ENCODE data around the gene BRAT1.

BRAT1 gene

GRCh38 chr7:2528481-2529095, 26.7 kb downstream of the BRAT1 start:
- Mint-ChIP-seq H3K4me3 (peak overlapping the region; percentile 75), H3K27me3 (ENCODE audit: low read depth) (no peaks in the 10 kb centered on the region), H3K27ac (peak overlapping the region; percentile 93), H3K36me3 (ENCODE audit: low read depth) (peaks cover 13% of the 10 kb centered on the region), H3K4me1 (ENCODE audit: low read depth) (peaks cover 30% of the 10 kb centered on the region), H3K9me3 (no peaks in the 10 kb centered on the region)

GRCh38 chr7:2527505-2528467, 27.5 kb downstream of the BRAT1 start:
- Mint-ChIP-seq H3K36me3 (ENCODE audit: low read depth) (peaks cover 18% of the 10 kb centered on the region), H3K4me3 (peak overlapping the region; percentile 75)

GRCh38 chr7:2526659-2527504, 28.4 kb downstream of the BRAT1 start:
- no peaks in the 10 kb centered on the region for H3K9me3 Mint-ChIP-seq
- no peaks in the 10 kb centered on the region for H3K27me3 Mint-ChIP-seq (ENCODE audit: low read depth)
- H3K4me1 Mint-ChIP-seq (ENCODE audit: low read depth) = peaks cover 40% of the 10 kb centered on the region
- H3K4me3 Mint-ChIP-seq = no peak overlapping the region
- peaks cover 25% of the 10 kb centered on the region for H3K36me3 Mint-ChIP-seq (ENCODE audit: low read depth)
- H3K27ac Mint-ChIP-seq = no peak overlapping the region

More at GRCh38 chr7:2527505-2528467, 27.5 kb downstream of the BRAT1 start:
- Mint-ChIP-seq H3K27me3 (ENCODE audit: low read depth) (no peaks in the 10 kb centered on the region), H3K4me1 (ENCODE audit: low read depth) (peaks cover 35% of the 10 kb centered on the region), H3K27ac (peak overlapping the region; percentile 93), H3K9me3 (no peaks in the 10 kb centered on the region)

- H3K36me3 Mint-ChIP-seq (ENCODE audit: low read depth) = peaks cover 30% of the 10 kb centered on the region
- H3K9me3 Mint-ChIP-seq = no peaks in the 10 kb centered on the region
- H3K4me1 Mint-ChIP-seq (ENCODE audit: low read depth) = peaks cover 41% of the 10 kb centered on the region
- H3K4me3 Mint-ChIP-seq = no peak overlapping the region
- H3K27ac Mint-ChIP-seq = peak overlapping the region; percentile 59
- no peaks in the 10 kb centered on the region for H3K27me3 Mint-ChIP-seq (ENCODE audit: low read depth)
Observed at GRCh38 chr7:2525658-2526630, 29.4 kb downstream of the BRAT1 start.

- H3K4me1 Mint-ChIP-seq (ENCODE audit: low read depth) = peaks cover 38% of the 10 kb centered on the region
- no peak overlapping the region for H3K4me3 Mint-ChIP-seq
- no peak overlapping the region for H3K27ac Mint-ChIP-seq
- H3K27me3 Mint-ChIP-seq (ENCODE audit: low read depth) = no peaks in the 10 kb centered on the region
- no peaks in the 10 kb centered on the region for H3K9me3 Mint-ChIP-seq
- peaks cover 31% of the 10 kb centered on the region for H3K36me3 Mint-ChIP-seq (ENCODE audit: low read depth)
Observed at GRCh38 chr7:2524808-2525657, 30.3 kb downstream of the BRAT1 start.

GRCh38 chr7:2523941-2524807, 31.1 kb downstream of the BRAT1 start:
- no peak overlapping the region for H3K4me3 Mint-ChIP-seq
- H3K36me3 Mint-ChIP-seq (ENCODE audit: low read depth) = peaks cover 31% of the 10 kb centered on the region
- H3K9me3 Mint-ChIP-seq = no peaks in the 10 kb centered on the region
- no peak overlapping the region for H3K27ac Mint-ChIP-seq
- no peaks in the 10 kb centered on the region for H3K27me3 Mint-ChIP-seq (ENCODE audit: low read depth)
- peaks cover 35% of the 10 kb centered on the region for H3K4me1 Mint-ChIP-seq (ENCODE audit: low read depth)

- Mint-ChIP-seq H3K36me3 (ENCODE audit: low read depth) (peaks cover 31% of the 10 kb centered on the region), H3K27ac (peak overlapping the region; percentile 71), H3K27me3 (ENCODE audit: low read depth) (no peaks in the 10 kb centered on the region), H3K9me3 (no peaks in the 10 kb centered on the region), H3K4me1 (ENCODE audit: low read depth) (peaks cover 37% of the 10 kb centered on the region), H3K4me3 (peak overlapping the region; percentile 92)
Observed at GRCh38 chr7:2523461-2523936, 31.8 kb downstream of the BRAT1 start.

- Mint-ChIP-seq H3K4me1 (ENCODE audit: low read depth) (peaks cover 32% of the 10 kb centered on the region), H3K36me3 (ENCODE audit: low read depth) (peaks cover 28% of the 10 kb centered on the region), H3K4me3 (peak overlapping the region; percentile 92), H3K27ac (peak overlapping the region; percentile 71), H3K9me3 (no peaks in the 10 kb centered on the region), H3K27me3 (ENCODE audit: low read depth) (peaks cover 1% of the 10 kb centered on the region)
Observed at GRCh38 chr7:2522780-2523433, 32.4 kb downstream of the BRAT1 start.

GRCh38 chr7:2521952-2522591, 33.3 kb downstream of the BRAT1 start:
- Mint-ChIP-seq H3K4me1 (ENCODE audit: low read depth) (peaks cover 27% of the 10 kb centered on the region), H3K36me3 (ENCODE audit: low read depth) (peaks cover 24% of the 10 kb centered on the region), H3K9me3 (no peaks in the 10 kb centered on the region), H3K27me3 (ENCODE audit: low read depth) (peaks cover 6% of the 10 kb centered on the region), H3K4me3 (peak overlapping the region; percentile 92), H3K27ac (peak overlapping the region; percentile 89)

GRCh38 chr7:2521341-2521745, 34.0 kb downstream of the BRAT1 start:
- H3K36me3 Mint-ChIP-seq (ENCODE audit: low read depth) = peaks cover 24% of the 10 kb centered on the region
- H3K4me3 Mint-ChIP-seq = peak overlapping the region; percentile 92
- peaks cover 6% of the 10 kb centered on the region for H3K27me3 Mint-ChIP-seq (ENCODE audit: low read depth)
- H3K27ac Mint-ChIP-seq = peak overlapping the region; percentile 89
- no peaks in the 10 kb centered on the region for H3K9me3 Mint-ChIP-seq
- peaks cover 25% of the 10 kb centered on the region for H3K4me1 Mint-ChIP-seq (ENCODE audit: low read depth)

GRCh38 chr7:2520761-2521290, 34.5 kb downstream of the BRAT1 start:
- no peaks in the 10 kb centered on the region for H3K9me3 Mint-ChIP-seq
- peaks cover 25% of the 10 kb centered on the region for H3K4me1 Mint-ChIP-seq (ENCODE audit: low read depth)
- peak overlapping the region; percentile 93 for H3K4me3 Mint-ChIP-seq
- peaks cover 6% of the 10 kb centered on the region for H3K27me3 Mint-ChIP-seq (ENCODE audit: low read depth)
- H3K27ac Mint-ChIP-seq = peak overlapping the region; percentile 78
- peaks cover 23% of the 10 kb centered on the region for H3K36me3 Mint-ChIP-seq (ENCODE audit: low read depth)

Measured in T-helper 1 cell treated with Interleukin-12 subunit alpha and Interleukin-12 subunit beta and Interleukin-4 antibody, amounts not matched to agents 30 μg/mL and 1 μg/mL, for 36 hours (primary cell).